Left lung (tissue), 10 donors: ENCODE measurements around the gene MT1E. TPM values are rescaled to one million over a fixed set of nuclear protein-coding genes. Genes with fewer than 3 reads are reported as not detected.

Source experiments
- ATAC-seq: fragments of 200-7000 bp; cut with Tn5 transposase; one replicate; pipeline ENCODE4 v1.9.1; 2020; ENCODE audit warnings: moderate library complexity
- DNase-seq, 4 donors: peaks; one replicate each; pipeline ENCODE4 v3.0.0-alpha.2; 2013 to 2020
- H3K27ac ChIP-seq, 2 donors: fragments of 200-600 bp; sonication (generic) in 1 of 2; one replicate each; pipeline versions ENCODE4 v1.5.0 to v1.8.0; 2020 to 2021
- H3K27me3 ChIP-seq, 2 donors: fragments of 200-600 bp; sonication (generic) in 1 of 2; one replicate each; pipeline versions ENCODE4 v1.5.0 to v1.8.0; 2020 to 2021
- H3K36me3 ChIP-seq, 2 donors: fragments of 200-600 bp; sonication (generic) in 1 of 2; one replicate each; pipeline versions ENCODE4 v1.5.0 to v1.8.0; 2020 to 2021
- H3K4me1 ChIP-seq, 2 donors: fragments of 200-600 bp; one replicate each; pipeline ENCODE4 v1.8.0; 2021
- H3K4me3 ChIP-seq, 2 donors: fragments of 200-600 bp; sonication (generic) in 1 of 2; one replicate each; pipeline versions ENCODE4 v1.5.0 to v1.8.0; 2020 to 2021; ENCODE audit warnings: mild to moderate bottlenecking in 1 of 2
- H3K9me3 ChIP-seq, 2 donors: fragments of 200-600 bp; sonication (generic) in 1 of 2; one replicate each; pipeline versions ENCODE4 v1.5.0 to v1.8.0; 2020 to 2021
- intact Hi-C, 2 donors: fragments of 100-400 bp; cut with DNase I; formaldehyde crosslinking; loops; one replicate each; pipeline versions ENCODE4 v1.11.2 to v1.14.2; 2022
- polyA plus RNA-seq, 6 donors: library from polyadenylated mRNA; unstranded; fragments of 120-200 nt; gene quantifications; one replicate each; pipeline ENCODE4 v1.2.1, GENCODE V29; 2013; ENCODE audit not compliant: insufficient read length in 6 of 6
- total RNA-seq, 2 donors: library from RNA; stranded (reverse); fragmentation: NEBNext Ultra II Directional; extraction: Animal tissue kit (Norgen Biotek cat#: 25700); gene quantifications; one replicate each; pipeline ENCODE4 v1.2.1, GENCODE V29; 2021
- TF ChIP-seq, protein P1 (sequence below), 2 donors: fragments of 200-600 bp; sonication (generic) in 1 of 2; IDR thresholded peaks; one replicate each; pipeline versions ENCODE4 v1.5.0 to v1.8.0; 2021; ENCODE audit warnings: antibody characterized with exemption in 2 of 2
- donor health status: DM: no; HTN: yes; CAD: no.
- donor health status: DM: no; HTN: no; CAD: no.

The MT1E gene
- total and polyA plus RNA-seq, 8 donors, result 9.0 to 262 (median 12.7) TPM

DNA sequence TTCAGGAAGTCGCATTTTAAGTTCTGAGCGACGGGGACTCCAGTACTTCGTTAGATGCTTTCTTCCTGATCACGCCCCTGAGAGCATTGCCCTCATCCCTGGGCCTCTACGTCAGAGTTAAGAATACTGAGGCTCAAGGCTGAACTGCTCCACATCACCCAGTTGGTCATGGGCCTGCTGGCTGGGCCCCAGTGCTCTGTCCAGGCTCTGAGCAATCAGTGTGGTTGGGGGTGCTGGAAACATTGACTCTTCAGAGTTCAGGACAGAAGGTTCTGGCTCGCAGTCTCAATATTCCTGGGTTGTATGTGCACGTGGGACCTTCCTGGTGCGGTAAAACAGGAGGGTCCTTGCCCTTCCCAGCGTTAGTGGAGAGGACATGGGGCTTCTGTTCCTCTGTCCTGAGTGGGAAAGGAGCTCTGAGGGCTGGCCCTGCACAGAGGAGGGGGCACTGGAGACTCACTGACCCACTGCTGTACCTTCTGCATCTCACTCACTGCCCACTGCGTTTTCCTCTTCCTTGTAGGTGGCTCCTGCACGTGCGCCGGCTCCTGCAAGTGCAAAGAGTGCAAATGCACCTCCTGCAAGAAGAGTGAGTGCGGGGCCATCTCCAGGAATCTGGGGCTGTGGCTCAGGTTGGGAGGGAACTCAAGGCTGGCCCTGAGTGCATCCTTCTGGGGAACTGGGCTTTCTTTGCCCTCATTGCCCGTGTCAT is 518 bp downstream of the MT1E start:
- H3K4me1 ChIP-seq, result peaks cover 5 to 23% of the 10 kb centered on the region in 2 donors
- DNase-seq (no peak), ATAC-seq (peak; percentile 62)
- peaks cover 0 to 47% of the 10 kb centered on the region in 2 donors for H3K27me3 ChIP-seq
- no peaks in the 10 kb centered on the region for H3K9me3 ChIP-seq
- peak overlapping the region; percentile 46 to 50 for H3K4me3 ChIP-seq
- H3K36me3 ChIP-seq, result no peaks in the 10 kb centered on the region
- TF ChIP-seq, protein P1, sequence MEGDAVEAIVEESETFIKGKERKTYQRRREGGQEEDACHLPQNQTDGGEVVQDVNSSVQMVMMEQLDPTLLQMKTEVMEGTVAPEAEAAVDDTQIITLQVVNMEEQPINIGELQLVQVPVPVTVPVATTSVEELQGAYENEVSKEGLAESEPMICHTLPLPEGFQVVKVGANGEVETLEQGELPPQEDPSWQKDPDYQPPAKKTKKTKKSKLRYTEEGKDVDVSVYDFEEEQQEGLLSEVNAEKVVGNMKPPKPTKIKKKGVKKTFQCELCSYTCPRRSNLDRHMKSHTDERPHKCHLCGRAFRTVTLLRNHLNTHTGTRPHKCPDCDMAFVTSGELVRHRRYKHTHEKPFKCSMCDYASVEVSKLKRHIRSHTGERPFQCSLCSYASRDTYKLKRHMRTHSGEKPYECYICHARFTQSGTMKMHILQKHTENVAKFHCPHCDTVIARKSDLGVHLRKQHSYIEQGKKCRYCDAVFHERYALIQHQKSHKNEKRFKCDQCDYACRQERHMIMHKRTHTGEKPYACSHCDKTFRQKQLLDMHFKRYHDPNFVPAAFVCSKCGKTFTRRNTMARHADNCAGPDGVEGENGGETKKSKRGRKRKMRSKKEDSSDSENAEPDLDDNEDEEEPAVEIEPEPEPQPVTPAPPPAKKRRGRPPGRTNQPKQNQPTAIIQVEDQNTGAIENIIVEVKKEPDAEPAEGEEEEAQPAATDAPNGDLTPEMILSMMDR (IDR thresholded peaks at IDR 0.05), result no peak
- intact Hi-C loops, result no loop called here
- H3K27ac ChIP-seq, result peak overlapping the region; percentile 80 to 90

DNA sequence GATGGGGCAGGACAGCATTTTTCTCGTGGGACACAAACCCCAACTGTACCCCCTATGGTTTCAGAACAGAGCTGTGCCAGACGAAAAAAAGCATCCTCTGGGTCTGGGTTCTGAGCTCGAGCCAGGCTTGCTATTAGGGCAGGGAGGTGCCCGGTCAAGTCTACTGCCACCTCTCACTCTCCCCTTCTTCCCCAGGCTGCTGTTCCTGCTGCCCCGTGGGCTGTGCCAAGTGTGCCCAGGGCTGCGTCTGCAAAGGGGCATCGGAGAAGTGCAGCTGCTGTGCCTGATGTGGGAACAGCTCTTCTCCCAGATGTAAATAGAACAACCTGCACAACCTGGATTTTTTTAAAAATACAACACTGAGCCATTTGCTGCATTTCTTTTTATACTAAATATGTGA is 1.1 kb downstream of the MT1E start:
- H3K27me3 ChIP-seq, result peaks cover 0 to 53% of the 10 kb centered on the region in 2 donors
- DNase-seq (no peak), ATAC-seq (peak; percentile 11)
- no peaks in the 10 kb centered on the region for H3K9me3 ChIP-seq
- H3K4me1 ChIP-seq, result peaks cover 5 to 23% of the 10 kb centered on the region in 2 donors
- TF ChIP-seq, protein P1 (IDR thresholded peaks at IDR 0.05), result no peak
- H3K36me3 ChIP-seq, result no peaks in the 10 kb centered on the region
- intact Hi-C loops, result no loop called here
- peak overlapping the region; percentile 46 to 50 for H3K4me3 ChIP-seq
- peak overlapping the region; percentile 61 to 80 for H3K27ac ChIP-seq

DNA sequence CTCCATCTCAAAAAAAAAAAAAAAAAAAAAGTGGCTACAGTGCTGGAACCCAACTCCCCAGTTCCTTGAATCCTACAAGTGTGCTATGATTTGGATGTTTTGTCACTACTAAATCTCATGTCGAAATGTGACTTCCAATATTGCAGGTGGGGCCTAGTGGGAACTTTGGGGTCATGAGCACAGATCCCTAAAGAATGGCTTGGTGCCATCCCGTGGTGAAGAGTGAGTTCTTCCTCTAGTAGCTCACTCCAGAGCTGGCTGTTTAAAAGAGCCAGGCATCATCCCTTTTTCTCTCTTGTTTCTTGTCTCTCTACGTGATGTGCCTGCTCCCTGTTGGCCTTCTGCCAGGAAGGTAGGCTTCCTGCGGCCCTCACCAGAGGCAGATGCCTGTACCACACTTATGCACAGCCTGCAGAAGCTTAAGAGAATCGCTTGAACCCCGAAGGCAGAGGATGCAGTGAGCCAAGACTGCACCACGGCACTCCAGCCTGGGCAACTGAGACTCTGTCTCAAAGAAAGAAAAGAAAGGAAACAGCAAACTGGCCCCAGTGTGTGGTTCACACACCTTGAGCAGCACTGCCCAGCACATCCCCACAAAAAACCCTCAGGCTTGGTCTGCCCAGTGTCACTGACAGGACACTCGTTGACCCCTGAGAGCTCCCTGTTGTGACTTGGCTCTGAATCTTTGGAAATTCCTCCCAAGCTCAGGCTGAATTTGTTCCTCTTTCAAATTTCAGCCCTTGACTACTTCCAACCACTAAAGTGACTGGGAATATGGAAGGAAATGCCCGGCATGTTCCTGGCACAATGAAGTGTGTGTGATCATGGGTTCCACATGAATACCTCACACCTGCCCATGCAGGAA is 3.1 kb downstream of the MT1E start:
- intact Hi-C loops, result no loop called here
- H3K27ac ChIP-seq, result no peak overlapping the region
- DNase-seq (no peak), ATAC-seq (no peak)
- no peaks in the 10 kb centered on the region for H3K36me3 ChIP-seq
- no peaks in the 10 kb centered on the region for H3K9me3 ChIP-seq
- H3K4me1 ChIP-seq, result peaks cover 5 to 28% of the 10 kb centered on the region in 2 donors
- peaks cover 8 to 73% of the 10 kb centered on the region in 2 donors for H3K27me3 ChIP-seq
- H3K4me3 ChIP-seq, result no peak overlapping the region
- TF ChIP-seq, protein P1 (IDR thresholded peaks at IDR 0.05), result no peak

DNA sequence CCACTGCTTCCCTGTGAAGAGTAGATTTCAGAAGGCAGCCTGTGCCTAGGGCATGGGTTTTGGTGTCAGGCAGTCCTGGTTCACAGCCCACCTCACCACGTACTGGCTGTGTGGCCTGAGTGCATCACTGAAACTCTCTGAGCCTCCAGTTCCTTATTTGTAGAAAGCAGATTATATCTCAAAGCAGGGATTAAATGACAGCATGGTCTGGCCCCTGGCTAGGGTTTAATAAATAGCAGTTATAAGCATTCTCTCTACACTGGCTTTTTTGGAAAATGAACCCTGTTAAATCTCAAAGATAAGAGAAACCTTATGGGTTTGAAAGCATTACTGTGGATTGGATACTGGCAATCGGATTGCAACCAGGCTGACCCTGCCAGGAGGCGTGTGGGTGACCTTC is 4.0 kb downstream of the MT1E start:
- intact Hi-C loops, result no loop called here
- TF ChIP-seq, protein P1 (IDR thresholded peaks at IDR 0.05), result no peak

DNA sequence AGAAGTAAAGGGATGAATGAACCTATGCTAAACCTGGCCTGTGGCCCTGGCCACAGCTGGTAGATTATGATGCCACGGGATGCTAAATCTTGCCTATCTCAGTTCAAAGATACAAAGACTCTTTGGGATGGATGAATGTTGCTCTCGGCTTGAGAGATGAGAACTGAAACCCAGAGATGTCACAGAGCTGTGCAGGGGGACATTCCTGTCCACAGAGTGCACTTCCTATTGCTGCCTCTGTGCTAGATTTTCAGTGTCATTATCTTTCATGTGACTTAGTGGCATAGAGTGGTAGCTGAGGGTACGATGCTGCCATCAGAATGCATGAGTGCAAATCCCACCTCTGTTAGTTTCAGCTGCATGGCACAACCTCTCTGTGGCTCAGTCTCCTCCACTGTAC is 4.6 kb downstream of the MT1E start:
- ATAC-seq (no peak), DNase-seq (no peak)
- TF ChIP-seq, protein P1 (IDR thresholded peaks at IDR 0.05), result no peak
- Histone ChIP-seq H3K36me3 (no peaks in the 10 kb centered on the region), H3K27me3 (peaks cover 12 to 77% of the 10 kb centered on the region in 2 donors), H3K4me1 (peaks cover 5 to 31% of the 10 kb centered on the region in 2 donors), H3K27ac (no peak overlapping the region), H3K4me3 (no peak overlapping the region), H3K9me3 (no peaks in the 10 kb centered on the region)
- intact Hi-C loops, result no loop called here

More for the DNA sequence above, 4.0 kb downstream of the MT1E start:
- H3K4me3 ChIP-seq, result no peak overlapping the region
- H3K27ac ChIP-seq, result no peak overlapping the region
- peaks cover 5 to 31% of the 10 kb centered on the region in 2 donors for H3K4me1 ChIP-seq
- peaks cover 8 to 77% of the 10 kb centered on the region in 2 donors for H3K27me3 ChIP-seq
- no peaks in the 10 kb centered on the region for H3K9me3 ChIP-seq
- ATAC-seq (no peak), DNase-seq (no peak)
- no peaks in the 10 kb centered on the region for H3K36me3 ChIP-seq
